Measurements from ENCODE around the gene PPM1D.

The PPM1D gene

GRCh38 chr17:60573236-60574051 is 26.5 kb upstream of the PPM1D start:
- TF ChIP-seq CTCF (IDR thresholded peaks at IDR 0.05; ENCODE audit: low read depth, low read length) (no peak), MYC (IDR thresholded peaks at IDR 0.05; ENCODE audit: low read depth, low read length) (no peak), POLR2A (IDR thresholded peaks at IDR 0.05; ENCODE audit: extremely low read depth, insufficient read length) (no peak), MAX (IDR thresholded peaks at IDR 0.05; ENCODE audit: low read depth, low read length) (no peak)
- no peak for DNase-seq (ENCODE audit: low read depth)

GRCh38 chr17:60577147-60577915 is 22.7 kb upstream of the PPM1D start:
- peak overlapping the region; percentile 17 for H3K4me3 ChIP-seq (ENCODE audit: low read depth, low read length)
- TF ChIP-seq MYC (IDR thresholded peaks at IDR 0.05; ENCODE audit: low read depth, low read length) = no peak
- TF ChIP-seq MAX (IDR thresholded peaks at IDR 0.05; ENCODE audit: low read depth, low read length) = no peak
- TF ChIP-seq CTCF (IDR thresholded peaks at IDR 0.05; ENCODE audit: low read depth, low read length) = no peak
- TF ChIP-seq POLR2A (IDR thresholded peaks at IDR 0.05; ENCODE audit: extremely low read depth, insufficient read length) = no peak
- peak; percentile 44 for DNase-seq (ENCODE audit: low read depth)

More at GRCh38 chr17:60573236-60574051, 26.5 kb upstream of the PPM1D start:
- no peak overlapping the region for H3K4me3 ChIP-seq (ENCODE audit: low read depth, low read length)

- no peak for TF ChIP-seq POLR2A (IDR thresholded peaks at IDR 0.05; ENCODE audit: extremely low read depth, insufficient read length)
- TF ChIP-seq MAX (IDR thresholded peaks at IDR 0.05; ENCODE audit: low read depth, low read length) = no peak
- no peak for TF ChIP-seq CTCF (IDR thresholded peaks at IDR 0.05; ENCODE audit: low read depth, low read length)
- TF ChIP-seq MYC (IDR thresholded peaks at IDR 0.05; ENCODE audit: low read depth, low read length) = no peak
- no peak for DNase-seq (ENCODE audit: low read depth)
- no peak overlapping the region for H3K4me3 ChIP-seq (ENCODE audit: low read depth, low read length)
Observed at GRCh38 chr17:60579090-60579489, 20.9 kb upstream of the PPM1D start.

GRCh38 chr17:60579551-60579950 is 20.4 kb upstream of the PPM1D start:
- TF ChIP-seq MAX (IDR thresholded peaks at IDR 0.05; ENCODE audit: low read depth, low read length) = no peak
- no peak for TF ChIP-seq CTCF (IDR thresholded peaks at IDR 0.05; ENCODE audit: low read depth, low read length)
- TF ChIP-seq POLR2A (IDR thresholded peaks at IDR 0.05; ENCODE audit: extremely low read depth, insufficient read length) = no peak
- TF ChIP-seq MYC (IDR thresholded peaks at IDR 0.05; ENCODE audit: low read depth, low read length) = no peak
- no peak overlapping the region for H3K4me3 ChIP-seq (ENCODE audit: low read depth, low read length)
- DNase-seq (ENCODE audit: low read depth) = no peak

GRCh38 chr17:60583008-60583407 is 17.0 kb upstream of the PPM1D start:
- TF ChIP-seq CTCF (IDR thresholded peaks at IDR 0.05; ENCODE audit: low read depth, low read length) = no peak
- TF ChIP-seq POLR2A (IDR thresholded peaks at IDR 0.05; ENCODE audit: extremely low read depth, insufficient read length) = no peak
- no peak for TF ChIP-seq MAX (IDR thresholded peaks at IDR 0.05; ENCODE audit: low read depth, low read length)
- TF ChIP-seq MYC (IDR thresholded peaks at IDR 0.05; ENCODE audit: low read depth, low read length) = no peak
- no peak overlapping the region for H3K4me3 ChIP-seq (ENCODE audit: low read depth, low read length)
- DNase-seq (ENCODE audit: low read depth) = no peak
